HepG2 (cell line): ENCODE data around the gene FAM234B. TPM values are rescaled to one million over a fixed set of nuclear protein-coding genes. Genes with fewer than 3 reads are reported as not detected.

Experiments used
- ATAC-seq: fragments of 200-7000 bp; cut with Tn5 transposase; 3 replicates; pipeline ENCODE4 v1.9.1; 2020; ENCODE audit warnings: mild to moderate bottlenecking, moderate library complexity
- BruUV-seq: library from RNA; stranded (reverse); fragments of 400-500 nt; replicated peaks from 2 replicates; lab custom pipeline; 2021; lab: Mats Ljungman, UMichigan
- CTCF ChIA-PET: fragments of 300-600 bp; formaldehyde crosslinking; extraction: SDS; loops from one replicate; lab custom pipeline; 2021; ENCODE audit warnings: low total read pairs, inconsistent platforms, low intra/inter-chr PET ratio; lab: Yijun Ruan, JAX
- POLR2A ChIA-PET: fragments of 350-600 bp; sonication (Branson Sonifier 250); formaldehyde crosslinking; loops from one replicate; lab custom pipeline; 2020; ENCODE audit warnings: antibody characterized with exemption, inconsistent platforms; lab: Yijun Ruan, JAX
- DNase-seq: peaks from one replicate; pipeline ENCODE4 v3.0.0-alpha.2; 2015; ENCODE audit warnings: low spot score
- FAIRE-seq: peaks from 3 replicates; lab custom pipeline; 2011; peaks lifted over from hg19 to GRCh38; lab: Jason Lieb, UNC
- H2AFZ ChIP-seq: one replicate; pipeline ENCODE4 v1.6.1; 2011; ENCODE audit warnings: low read length, inconsistent platforms
- H3K27ac ChIP-seq: fragments of 300-600 bp; 3 replicates; pipeline ENCODE4 v1.8.0; 2011; ENCODE audit warnings: mixed run types, mild to moderate bottlenecking, mixed read lengths, low read length, inconsistent platforms; ENCODE audit not compliant: insufficient read depth; ENCODE audit errors: extremely low read length
- H3K27me3 ChIP-seq, 2 experiments: fragments of 200-600 bp in 1 of 2; 2 replicates in 1 of 2; 3 replicates in 1 of 2; pipeline versions ENCODE4 v1.6.0 to v1.8.0; 2011; ENCODE audit warnings: low read length in 2 of 2, mild to moderate bottlenecking in 2 of 2, moderate library complexity in 2 of 2, inconsistent platforms in 1 of 2; ENCODE audit not compliant: insufficient read depth in 2 of 2, control insufficient read depth in 1 of 2
- H3K36me3 ChIP-seq, 2 experiments: fragments of 200-600 bp in 1 of 2; replicated peaks in 1 of 2; 2 replicates in 1 of 2; 3 replicates in 1 of 2; pipeline versions ENCODE4 v1.5.1 to v1.8.0; 2011; ENCODE audit warnings: low read length in 2 of 2, inconsistent platforms in 1 of 2; ENCODE audit not compliant: insufficient read depth in 2 of 2, control insufficient read depth in 1 of 2
- H3K4me1 ChIP-seq: 2 replicates; pipeline ENCODE4 v1.5.1; 2012; ENCODE audit warnings: low read length, inconsistent platforms; ENCODE audit not compliant: insufficient read depth
- H3K4me2 ChIP-seq: 2 replicates; pipeline ENCODE4 v1.6.0; 2011; ENCODE audit warnings: low read depth, low read length, inconsistent platforms
- H3K4me3 ChIP-seq, 3 experiments: fragments of 200-600 bp in 1 of 3; sonication (generic), shearing (Covaris generic) in 1 of 3; replicated peaks in 1 of 3; 2 replicates each; pipeline ENCODE4 v1.5.1; 2011 to 2016; ENCODE audit warnings: low read length in 3 of 3, inconsistent platforms in 2 of 3, low read depth in 2 of 3, mild to moderate bottlenecking in 2 of 3, control low read depth in 1 of 3, mixed read lengths in 1 of 3; ENCODE audit not compliant: insufficient read depth in 1 of 3
- H3K79me2 ChIP-seq: one replicate; pipeline ENCODE4 v1.6.1; 2011; ENCODE audit warnings: low read length, inconsistent platforms; ENCODE audit not compliant: insufficient read depth
- H3K9ac ChIP-seq: 2 replicates; pipeline ENCODE4 v1.6.0; 2011; ENCODE audit warnings: mild to moderate bottlenecking, low read depth, low read length, inconsistent platforms; ENCODE audit not compliant: insufficient read depth
- H3K9me3 ChIP-seq: 2 replicates; pipeline ENCODE4 v1.5.1; 2012; ENCODE audit warnings: mild to moderate bottlenecking, low read length
- H4K20me1 ChIP-seq: 2 replicates; pipeline ENCODE4 v1.6.0; 2011; ENCODE audit warnings: inconsistent platforms, mild to moderate bottlenecking, low read length, moderate library complexity; ENCODE audit not compliant: insufficient read depth
- MED1 ChIP-seq: sonication (generic); formaldehyde crosslinking; IDR thresholded peaks from 2 replicates; pipeline ENCODE4 v1.4.0; 2020; ENCODE audit warnings: missing genetic modification reagents
- NFRKB ChIP-seq: fragments of 450-650 bp; IDR thresholded peaks from 2 replicates; pipeline ENCODE4 v1.6.1; 2017
- NPAS2 ChIP-seq: sonication (generic); formaldehyde crosslinking; IDR thresholded peaks from 2 replicates; pipeline ENCODE4 v1.8.0; 2022; ENCODE audit warnings: mild to moderate bottlenecking, missing genetic modification reagents, borderline replicate concordance
- RFXAP ChIP-seq: sonication (generic); formaldehyde crosslinking; IDR thresholded peaks from 2 replicates; pipeline ENCODE4 v1.4.0; 2020; ENCODE audit warnings: missing genetic modification reagents, borderline replicate concordance
- ZFY ChIP-seq: sonication (generic); formaldehyde crosslinking; IDR thresholded peaks from 2 replicates; pipeline ENCODE4 v1.4.0; 2020; ENCODE audit warnings: missing genetic modification reagents
- ZNF674 ChIP-seq: sonication (generic); formaldehyde crosslinking; IDR thresholded peaks from 2 replicates; pipeline ENCODE4 v1.5.0; 2020; ENCODE audit warnings: low read depth, mild to moderate bottlenecking, missing genetic modification reagents
- WGBS: methylation state at CpG from one replicate; pipeline ENCODE4 v1.1.6; 2017; ENCODE audit warnings: low lambda C conversion rate; 5-methylcytosine and 5-hydroxymethylcytosine counted together
- in situ Hi-C: cut with HindIII; loops from 2 replicates; pipeline ENCODE4 v1.10.0; 2017; ENCODE audit warnings: low pct_unique_long_range_greater_than_20kb; ENCODE audit not compliant: extremely low pct_ligation_motif_present
- intact Hi-C: fragments of 100-400 bp; cut with micrococcal nuclease; formaldehyde crosslinking; loops from one replicate; pipeline ENCODE4 v1.10.0; 2022; ENCODE audit not compliant: unreplicated experiment
- polyA plus RNA-seq, 8 experiments: library from polyadenylated mRNA; depleted of rRNA in 3 of 8; stranded (reverse) in 7 of 8; unstranded in 1 of 8; fragments of >200 nt; fragmentation: Illumina TruSeq in 4 of 8; extraction: Trizol in 4 of 8; gene quantifications; 2 replicates each; pipeline versions ENCODE4 v1.2.1 to v1.2.3, GENCODE V29; 2011 to 2016; ENCODE audit warnings: low read depth in 4 of 8, missing spikeins in 1 of 8, mixed read lengths in 1 of 8; ENCODE audit not compliant: insufficient read depth in 1 of 8
- total RNA-seq, 5 experiments: library from RNA; depleted of rRNA; stranded (reverse); fragments of >200 nt; fragmentation: Illumina TruSeq; extraction: Trizol; gene quantifications; 2 replicates each; pipeline ENCODE4 v1.2.3, GENCODE V29; 2016; ENCODE audit warnings: low read depth in 1 of 5
- TF ChIP-seq, protein P1 (sequence below): sonication (generic); formaldehyde crosslinking; IDR thresholded peaks from 2 replicates; pipeline ENCODE4 v1.5.0; 2020; ENCODE audit warnings: mild to moderate bottlenecking, missing genetic modification reagents
- TF ChIP-seq, protein P2 (sequence below): sonication (generic); formaldehyde crosslinking; IDR thresholded peaks from 2 replicates; pipeline ENCODE4 v1.4.0; 2020; ENCODE audit warnings: missing genetic modification reagents

Gene FAM234B
- total and polyA plus RNA-seq, 2 of the 13 experiments (the other 11 are each of a cell fraction or from before 2014, with no cell fraction given): 7.8 to 13.8 TPM

DNA sequence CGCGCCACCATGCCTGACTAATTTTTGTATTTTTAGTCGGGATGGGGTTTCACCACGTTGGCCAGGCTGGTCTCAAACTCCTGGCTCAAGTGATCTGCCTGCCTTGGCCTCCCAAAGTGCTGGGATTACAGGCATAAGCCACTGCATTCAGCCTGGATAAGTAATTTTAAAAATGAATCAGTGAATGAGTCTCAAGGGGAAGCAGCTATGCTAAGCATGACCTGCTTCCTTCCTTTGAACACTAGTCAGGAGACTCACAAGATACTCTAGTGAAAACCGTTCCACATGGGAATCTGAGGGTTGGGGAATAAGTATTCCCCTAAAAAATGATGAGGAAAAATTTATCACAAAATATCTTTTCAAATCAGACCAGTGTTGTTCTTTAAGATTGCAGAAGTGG lies 10.7 kb upstream of the FAM234B start:
- no peaks in the 10 kb centered on the region for H4K20me1 ChIP-seq
- no peak overlapping the region for H2AFZ ChIP-seq
- no peaks in the 10 kb centered on the region for H3K36me3 ChIP-seq
- in situ Hi-C loops (no loop called here), intact Hi-C loops (no loop called here)
- H3K4me2 ChIP-seq: no peak overlapping the region
- ChIA-PET CTCF (no interaction called here), POLR2A (no interaction called here)
- FAIRE-seq (no peak), DNase-seq (no peak), ATAC-seq (no peak)
- H3K9me3 ChIP-seq: no peaks in the 10 kb centered on the region
- no peaks in the 10 kb centered on the region for H3K79me2 ChIP-seq
- no peak overlapping the region for H3K4me3 ChIP-seq
- no TSS peak for BruUV-seq
- TF ChIP-seq, protein P1, sequence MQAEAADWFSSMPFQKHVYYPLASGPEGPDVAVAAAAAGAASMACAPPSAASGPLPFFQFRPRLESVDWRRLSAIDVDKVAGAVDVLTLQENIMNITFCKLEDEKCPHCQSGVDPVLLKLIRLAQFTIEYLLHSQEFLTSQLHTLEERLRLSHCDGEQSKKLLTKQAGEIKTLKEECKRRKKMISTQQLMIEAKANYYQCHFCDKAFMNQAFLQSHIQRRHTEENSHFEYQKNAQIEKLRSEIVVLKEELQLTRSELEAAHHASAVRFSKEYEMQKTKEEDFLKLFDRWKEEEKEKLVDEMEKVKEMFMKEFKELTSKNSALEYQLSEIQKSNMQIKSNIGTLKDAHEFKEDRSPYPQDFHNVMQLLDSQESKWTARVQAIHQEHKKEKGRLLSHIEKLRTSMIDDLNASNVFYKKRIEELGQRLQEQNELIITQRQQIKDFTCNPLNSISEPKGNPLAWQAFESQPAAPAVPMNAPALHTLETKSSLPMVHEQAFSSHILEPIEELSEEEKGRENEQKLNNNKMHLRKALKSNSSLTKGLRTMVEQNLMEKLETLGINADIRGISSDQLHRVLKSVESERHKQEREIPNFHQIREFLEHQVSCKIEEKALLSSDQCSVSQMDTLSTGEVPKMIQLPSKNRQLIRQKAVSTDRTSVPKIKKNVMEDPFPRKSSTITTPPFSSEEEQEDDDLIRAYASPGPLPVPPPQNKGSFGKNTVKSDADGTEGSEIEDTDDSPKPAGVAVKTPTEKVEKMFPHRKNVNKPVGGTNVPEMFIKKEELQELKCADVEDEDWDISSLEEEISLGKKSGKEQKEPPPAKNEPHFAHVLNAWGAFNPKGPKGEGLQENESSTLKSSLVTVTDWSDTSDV (CRISPR knock-in tag): no peak
- no peak for TF ChIP-seq ZFY (CRISPR knock-in tag)
- TF ChIP-seq, protein P2, sequence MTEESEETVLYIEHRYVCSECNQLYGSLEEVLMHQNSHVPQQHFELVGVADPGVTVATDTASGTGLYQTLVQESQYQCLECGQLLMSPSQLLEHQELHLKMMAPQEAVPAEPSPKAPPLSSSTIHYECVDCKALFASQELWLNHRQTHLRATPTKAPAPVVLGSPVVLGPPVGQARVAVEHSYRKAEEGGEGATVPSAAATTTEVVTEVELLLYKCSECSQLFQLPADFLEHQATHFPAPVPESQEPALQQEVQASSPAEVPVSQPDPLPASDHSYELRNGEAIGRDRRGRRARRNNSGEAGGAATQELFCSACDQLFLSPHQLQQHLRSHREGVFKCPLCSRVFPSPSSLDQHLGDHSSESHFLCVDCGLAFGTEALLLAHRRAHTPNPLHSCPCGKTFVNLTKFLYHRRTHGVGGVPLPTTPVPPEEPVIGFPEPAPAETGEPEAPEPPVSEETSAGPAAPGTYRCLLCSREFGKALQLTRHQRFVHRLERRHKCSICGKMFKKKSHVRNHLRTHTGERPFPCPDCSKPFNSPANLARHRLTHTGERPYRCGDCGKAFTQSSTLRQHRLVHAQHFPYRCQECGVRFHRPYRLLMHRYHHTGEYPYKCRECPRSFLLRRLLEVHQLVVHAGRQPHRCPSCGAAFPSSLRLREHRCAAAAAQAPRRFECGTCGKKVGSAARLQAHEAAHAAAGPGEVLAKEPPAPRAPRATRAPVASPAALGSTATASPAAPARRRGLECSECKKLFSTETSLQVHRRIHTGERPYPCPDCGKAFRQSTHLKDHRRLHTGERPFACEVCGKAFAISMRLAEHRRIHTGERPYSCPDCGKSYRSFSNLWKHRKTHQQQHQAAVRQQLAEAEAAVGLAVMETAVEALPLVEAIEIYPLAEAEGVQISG (CRISPR knock-in tag): no peak
- TF ChIP-seq MED1: no peak
- TF ChIP-seq NPAS2 (CRISPR knock-in tag): no peak
- TF ChIP-seq NFRKB: no peak
- no peak for TF ChIP-seq ZNF674 (CRISPR knock-in tag)
- TF ChIP-seq RFXAP (CRISPR knock-in tag): no peak
- H3K4me1 ChIP-seq: no peaks in the 10 kb centered on the region
- no peak overlapping the region for H3K27ac ChIP-seq
- 44% methylated on average over 5 of the region's 5 CpGs for WGBS
- H3K9ac ChIP-seq: no peak overlapping the region
- H3K27me3 ChIP-seq: no peaks in the 10 kb centered on the region; a peak in 1 of 5 replicates
